Anterior cingulate cortex (tissue), 58 donors: ENCODE data around the gene KIRREL3.

Experiments used
- DNase-seq, 58 donors: peaks; one replicate each; lab custom pipeline; 2025; lab: John Stamatoyannopoulos, UW

Gene KIRREL3

GRCh38 chr11:126512741-126513715, 487.5 kb downstream of the KIRREL3 start:
- DNase-seq, result no peak

DNA sequence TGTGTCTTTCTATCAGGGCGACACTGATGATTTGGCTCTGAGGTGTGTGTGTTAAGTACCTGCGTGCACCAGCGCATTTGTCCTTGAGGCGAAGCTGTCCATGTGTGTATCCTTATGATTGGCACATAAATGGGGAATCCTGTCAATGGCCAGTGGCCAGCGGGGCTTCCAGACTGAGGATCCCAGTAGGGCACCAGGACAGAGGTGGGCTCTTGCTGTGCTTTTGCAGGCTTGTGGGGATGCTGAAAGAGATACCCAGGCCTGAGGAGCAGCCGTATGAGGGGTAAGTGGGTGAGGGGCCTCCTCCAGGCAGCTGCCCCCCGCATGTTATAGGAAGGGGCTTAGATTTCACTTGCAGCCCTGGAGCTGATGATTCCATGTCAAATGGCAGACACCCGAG, 488.3 kb downstream of the KIRREL3 start:
- no peak for DNase-seq

- DNase-seq, result no peak
Measured at GRCh38 chr11:126511475-126512115, 489.0 kb downstream of the KIRREL3 start.

DNA sequence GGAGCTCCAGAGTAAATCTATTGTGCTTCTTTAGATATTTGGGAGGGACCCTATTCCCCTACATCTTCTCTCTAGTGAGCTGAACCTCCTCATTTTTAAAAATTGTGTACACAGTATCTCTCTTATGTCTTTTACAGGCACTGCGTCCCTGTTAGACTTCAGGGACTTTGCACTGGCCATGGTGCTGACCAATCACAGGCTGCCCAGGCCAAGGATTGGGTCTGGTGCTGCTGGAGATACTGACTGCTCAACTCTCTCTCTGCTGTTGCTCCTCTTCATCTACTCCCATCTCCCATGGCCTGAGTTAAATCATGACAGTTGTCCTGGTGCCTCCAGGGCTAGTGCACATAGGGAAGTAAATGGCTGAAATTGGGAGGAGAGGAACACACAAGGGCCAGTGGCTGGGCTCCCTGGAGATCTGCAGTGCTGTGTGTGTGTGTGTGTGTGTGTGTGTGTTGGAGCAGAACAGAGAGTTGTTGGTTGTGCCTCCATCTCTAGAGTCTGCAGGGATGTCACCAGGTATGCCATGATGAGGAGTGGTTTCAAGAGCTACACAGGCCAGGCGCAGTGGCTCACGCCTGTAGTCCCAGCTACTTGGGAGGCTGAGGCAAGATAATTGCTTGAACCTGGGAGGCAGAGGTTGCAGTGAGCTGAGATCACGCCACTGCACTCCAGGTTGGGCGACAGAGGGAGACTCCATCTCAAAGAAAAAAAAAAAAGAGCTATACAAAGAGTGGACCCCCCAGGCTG, 489.8 kb downstream of the KIRREL3 start:
- DNase-seq, result no peak

DNA sequence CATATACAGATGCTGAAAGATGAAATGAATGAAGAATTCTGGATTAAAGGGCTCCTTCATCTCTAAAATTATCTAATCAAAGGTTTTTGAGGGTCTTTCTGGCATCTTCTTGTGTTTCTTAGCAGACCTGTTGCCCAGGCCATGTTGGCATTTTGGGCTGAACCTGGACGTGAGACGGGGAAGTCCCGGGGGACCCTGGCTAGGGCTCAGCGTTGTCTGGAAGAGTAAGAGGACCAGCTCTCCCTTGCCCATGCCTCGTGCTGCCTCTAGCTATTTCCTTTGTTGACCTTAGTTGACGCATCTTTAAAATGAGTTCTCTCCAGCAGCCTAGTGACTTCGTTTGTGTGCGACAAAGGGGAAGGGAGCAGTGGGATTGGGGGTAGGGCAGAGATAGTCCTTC, 492.9 kb downstream of the KIRREL3 start:
- no peak for DNase-seq

DNA sequence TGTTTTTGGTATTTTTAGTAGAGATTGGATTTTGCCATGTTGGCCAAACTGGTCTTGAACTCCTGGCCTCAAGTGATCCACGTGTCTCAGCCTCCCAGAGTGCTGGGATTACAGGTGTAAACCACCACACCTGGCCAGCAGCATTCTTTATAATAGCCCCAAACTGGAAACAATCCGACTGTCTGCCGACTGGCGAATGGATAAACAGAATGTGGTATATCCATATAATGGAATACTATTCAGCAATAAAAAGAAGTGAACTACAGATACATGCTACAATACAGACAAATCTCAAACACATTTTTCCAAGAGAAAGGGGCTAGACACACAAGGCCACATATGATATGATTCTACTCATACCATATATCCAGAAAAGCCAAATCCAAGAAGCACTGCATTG, 493.8 kb downstream of the KIRREL3 start:
- DNase-seq, result no peak

DNA sequence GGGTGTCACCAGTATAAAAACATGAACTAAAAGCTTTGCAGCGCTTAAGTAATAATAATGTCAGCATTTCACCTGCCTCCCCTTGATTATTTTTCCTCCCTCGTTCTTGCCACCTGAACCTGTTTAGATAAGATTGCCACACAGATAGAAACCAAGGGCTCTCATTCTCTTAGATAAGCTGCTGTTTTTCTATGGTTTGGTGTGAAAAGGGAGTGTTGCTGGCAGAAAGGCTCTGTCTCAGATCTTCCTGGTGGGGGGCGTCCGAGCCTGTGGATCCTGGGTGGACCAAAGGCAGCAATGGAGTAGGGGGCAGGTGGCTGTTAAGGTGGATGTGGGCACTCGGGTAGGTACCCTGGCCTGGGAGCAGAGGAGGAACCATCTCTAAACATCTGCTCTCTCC, 497.6 kb downstream of the KIRREL3 start:
- DNase-seq, result no peak

DNA sequence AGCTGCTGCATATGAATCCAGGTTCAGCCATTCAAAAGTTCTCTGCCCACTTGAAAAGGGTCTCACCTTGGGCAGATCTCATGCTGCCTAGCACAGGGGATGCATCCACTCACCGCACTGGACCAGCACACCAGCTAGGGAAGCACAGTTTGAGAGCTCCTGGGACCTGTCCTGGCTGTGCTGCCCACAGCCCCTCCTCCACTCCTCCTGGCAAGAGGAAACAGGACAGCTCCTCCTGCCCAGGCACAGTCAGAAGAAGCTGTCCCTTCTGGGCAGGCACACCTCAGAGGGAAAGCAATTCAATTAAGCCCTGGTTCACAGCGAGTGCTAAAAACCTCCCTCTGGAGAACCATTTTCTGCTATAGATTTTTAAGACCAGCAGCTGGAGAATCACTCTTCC, 498.4 kb downstream of the KIRREL3 start:
- DNase-seq, result no peak

GRCh38 chr11:126501641-126502040, 498.9 kb downstream of the KIRREL3 start:
- no peak for DNase-seq

- no peak for DNase-seq
Measured at GRCh38 chr11:126500981-126501380, 499.6 kb downstream of the KIRREL3 start.

GRCh38 chr11:126499131-126499752, 501.3 kb downstream of the KIRREL3 start:
- no peak for DNase-seq

DNA sequence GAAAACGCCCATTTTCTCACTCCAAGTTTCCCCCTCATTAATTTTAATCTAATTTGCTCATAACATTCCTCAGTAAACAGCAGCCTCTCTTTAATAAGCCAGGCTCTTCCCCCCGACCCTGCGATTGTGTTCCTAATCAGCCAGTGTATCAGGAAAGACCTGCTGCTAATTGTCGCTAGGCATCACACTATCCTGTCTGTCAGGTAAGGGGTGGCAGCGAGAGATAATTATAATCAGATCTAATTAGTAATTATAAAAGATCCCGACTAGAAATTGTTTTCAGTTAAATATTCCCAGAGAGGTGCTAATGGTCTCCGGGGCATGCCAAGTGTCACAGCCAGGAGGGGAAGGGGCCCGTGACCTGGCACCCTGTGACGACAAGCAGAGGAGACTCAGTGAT, 502.3 kb downstream of the KIRREL3 start:
- no peak for DNase-seq

GRCh38 chr11:126497581-126498122, 502.9 kb downstream of the KIRREL3 start:
- DNase-seq, result no peak

GRCh38 chr11:126496576-126497337, 503.8 kb downstream of the KIRREL3 start:
- DNase-seq, result no peak

DNA sequence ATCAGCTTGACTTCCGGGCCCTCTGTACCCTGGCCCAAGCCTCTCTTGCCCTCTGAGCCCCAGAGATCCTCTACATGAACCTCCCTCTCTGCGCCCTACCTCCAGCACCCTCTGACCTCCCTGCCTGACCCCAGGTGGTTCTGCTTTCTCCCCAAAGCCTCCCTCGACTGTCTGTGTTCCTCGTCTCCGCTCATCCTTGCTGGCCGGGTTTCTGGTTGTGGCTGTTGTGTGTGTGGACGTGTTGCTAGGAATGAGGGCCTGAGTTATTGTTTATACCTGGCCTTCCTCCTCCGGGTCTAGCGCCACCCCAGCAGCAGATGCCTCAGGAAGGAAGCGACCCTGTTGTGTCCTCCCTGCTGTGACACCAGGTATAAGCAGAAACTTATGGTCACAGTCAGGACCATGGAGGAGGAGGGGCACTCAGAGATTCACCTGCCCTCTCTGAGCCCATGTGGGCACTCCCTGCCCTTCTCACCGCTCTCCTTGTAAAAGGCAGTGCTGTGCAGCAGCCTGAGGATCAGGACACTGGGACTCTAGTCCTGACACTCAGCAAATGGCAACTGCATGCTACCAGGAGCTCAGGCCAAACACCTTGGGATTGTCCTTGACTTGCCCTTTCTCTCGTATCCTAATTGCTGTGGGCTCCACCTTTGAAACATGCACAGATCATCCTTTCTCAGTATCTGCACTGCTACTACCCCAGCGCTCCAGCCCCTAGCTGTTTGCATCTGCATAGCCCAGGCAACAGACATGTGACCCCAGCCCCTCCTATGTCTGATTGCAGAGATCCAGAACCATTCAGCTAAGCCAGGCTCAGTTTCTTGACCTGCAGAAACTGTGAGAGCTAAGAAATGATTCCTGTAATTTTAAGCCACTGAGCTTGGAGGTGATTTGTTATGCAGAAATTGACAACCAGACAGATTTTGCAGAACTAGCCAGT, 505.0 kb downstream of the KIRREL3 start:
- DNase-seq, result no peak

DNA sequence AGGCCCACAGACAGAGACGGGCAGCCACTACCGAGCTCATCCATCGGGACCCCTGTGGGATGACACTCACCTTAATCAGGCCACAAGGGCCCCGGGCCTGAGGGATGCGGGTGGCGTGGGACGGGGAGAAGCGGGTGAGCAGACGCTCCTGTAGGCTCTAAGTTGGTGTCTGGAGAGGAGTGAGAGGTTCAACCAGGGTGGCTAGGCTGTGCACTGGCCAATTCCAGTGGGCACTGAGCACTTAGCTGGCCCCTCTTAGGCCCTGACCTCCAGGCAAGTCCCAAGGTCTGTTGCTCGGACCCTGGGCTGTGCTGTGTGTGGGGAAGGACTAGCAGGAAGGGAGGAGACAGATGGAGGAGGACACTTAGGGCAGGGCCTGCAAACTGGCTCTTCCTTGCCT, 505.7 kb downstream of the KIRREL3 start:
- no peak for DNase-seq

- no peak for DNase-seq
Measured at GRCh38 chr11:126492331-126493082, 508.1 kb downstream of the KIRREL3 start.

- no peak for DNase-seq
Measured at GRCh38 chr11:126491092-126491491, 509.5 kb downstream of the KIRREL3 start.
